Testis (tissue), 3 donors: ENCODE data around the gene TMEM141. TPM values are rescaled to one million over a fixed set of nuclear protein-coding genes. Genes with fewer than 3 reads are reported as not detected.

ENCODE experiments used
- DNase-seq: peaks from one replicate; pipeline ENCODE4 v3.0.0-alpha.2; 2019
- H3K27ac ChIP-seq, 2 donors: fragments of 200-600 bp; sonication (generic); one replicate each; pipeline ENCODE4 v1.5.1; 2019
- H3K27me3 ChIP-seq: fragments of 200-600 bp; sonication (generic); one replicate; pipeline ENCODE4 v1.5.1; 2019
- H3K36me3 ChIP-seq: fragments of 200-600 bp; sonication (generic); one replicate; pipeline ENCODE4 v1.5.1; 2017; ENCODE audit warnings: low read depth; ENCODE audit errors: missing control alignments
- H3K4me1 ChIP-seq: fragments of 200-600 bp; sonication (generic); one replicate; pipeline ENCODE4 v1.5.1; 2019
- H3K4me3 ChIP-seq, 2 donors: fragments of 200-600 bp; sonication (generic); one replicate each; pipeline ENCODE4 v1.5.1; 2017 to 2019
- H3K9me3 ChIP-seq: fragments of 200-600 bp; sonication (generic); one replicate; pipeline ENCODE4 v1.5.1; 2017
- CTCF ChIP-seq, 3 experiments: fragments of 450-650 bp in 2 of 3; fragments of 200-600 bp in 1 of 3; sonication (generic) in 1 of 3; IDR thresholded peaks; one replicate each; pipeline ENCODE4 v1.5.1; 2016 to 2019; ENCODE audit warnings: antibody characterized with exemption in 3 of 3, mild to moderate bottlenecking in 2 of 3, moderate library complexity in 1 of 3
- POLR2A ChIP-seq: fragments of 450-650 bp; IDR thresholded peaks from one replicate; pipeline ENCODE4 v1.6.1; 2017; ENCODE audit warnings: antibody characterized with exemption, mild to moderate bottlenecking, moderate library complexity
- WGBS, 2 donors: methylation state at CpG; one replicate each; pipeline ENCODE4 v1.1.5; 2018; 5-methylcytosine and 5-hydroxymethylcytosine counted together
- intact Hi-C: fragments of 100-400 bp; cut with DNase I; formaldehyde crosslinking; loops from one replicate; pipeline ENCODE4 v1.15.1; 2023; ENCODE audit warnings: low total_unique reads
- polyA plus RNA-seq: library from polyadenylated mRNA; stranded (reverse); fragments of 350-450 nt; fragmentation: Illumina TruSeq; extraction: RNeasy Lipid Tissue Mini Kit (QIAGEN cat#74804); gene quantifications from one replicate; pipeline ENCODE4 v1.2.3, GENCODE V29; 2014; ENCODE audit warnings: low read depth, low replicate concordance; ENCODE audit not compliant: insufficient read depth
- total RNA-seq, 2 donors: library from RNA; depleted of rRNA; stranded (reverse); fragments of >200 nt; gene quantifications; one replicate each; pipeline ENCODE4 v1.2.3, GENCODE V29; 2016

The TMEM141 gene
- total and polyA plus RNA-seq, 3 donors from 2014 or later, result 80.4 to 127 (median 108) TPM

- WGBS, 2 donors, result 3 to 7% methylated on average over 14 of the region's 14 CpGs
- intact Hi-C loops, result loop anchor here (5.0 kb wide), 1 partner anchor 134 kb away; the partner anchor contains the start of gene FBXW5
- Histone ChIP-seq H3K4me1 (peaks cover 12% of the 10 kb centered on the region), H3K27me3 (no peaks in the 10 kb centered on the region), H3K36me3 (no peaks in the 10 kb centered on the region), H3K27ac (peak overlapping the region; percentile 70 to 88), H3K4me3 (peak overlapping the region; percentile 75 to 94), H3K9me3 (no peaks in the 10 kb centered on the region)
- TF ChIP-seq POLR2A (no peak), CTCF (IDR thresholded peaks at IDR 0.05) (no peak)
- DNase-seq, result no peak
Measured at GRCh38 chr9:136808806-136809158, 17.6 kb downstream of the TMEM141 start.

- no peaks in the 10 kb centered on the region for H3K9me3 ChIP-seq
- 96 to 98% methylated on average over 13 of the region's 13 CpGs for WGBS, 2 donors
- H3K27me3 ChIP-seq, result no peaks in the 10 kb centered on the region
- no peak overlapping the region for H3K4me3 ChIP-seq
- H3K36me3 ChIP-seq, result no peaks in the 10 kb centered on the region
- no peak overlapping the region for H3K27ac ChIP-seq
- H3K4me1 ChIP-seq, result no peaks in the 10 kb centered on the region
- TF ChIP-seq CTCF (IDR thresholded peaks at IDR 0.05), result no peak
- DNase-seq, result no peak
- intact Hi-C loops, result no loop called here
Measured at GRCh38 chr9:136814725-136815421, 23.7 kb downstream of the TMEM141 start.

- Histone ChIP-seq H3K4me1 (no peaks in the 10 kb centered on the region), H3K36me3 (no peaks in the 10 kb centered on the region), H3K9me3 (no peaks in the 10 kb centered on the region), H3K4me3 (no peak overlapping the region), H3K27me3 (no peaks in the 10 kb centered on the region), H3K27ac (no peak overlapping the region)
- 0% methylated on average over 1 of the region's 1 CpG for WGBS, 2 donors
- no peak for DNase-seq
- intact Hi-C loops, result no loop called here
- TF ChIP-seq POLR2A (no peak), CTCF (IDR thresholded peaks at IDR 0.05) (no peak)
Measured at GRCh38 chr9:136815422-136815782, 24.3 kb downstream of the TMEM141 start.

GRCh38 chr9:136820971-136821825, 30.1 kb downstream of the TMEM141 start:
- TF ChIP-seq POLR2A, result no peak
- no peak for TF ChIP-seq CTCF (IDR thresholded peaks at IDR 0.05)
- peak overlapping the region; percentile 34 to 53 for H3K4me3 ChIP-seq
- no peaks in the 10 kb centered on the region for H3K9me3 ChIP-seq
- 3 to 27% methylated on average over 16 to 72 of the region's 83 CpGs for WGBS, 2 donors
- intact Hi-C loops, result no loop called here
- no peaks in the 10 kb centered on the region for H3K36me3 ChIP-seq
- H3K27ac ChIP-seq, result peak overlapping the region in 1 of 2 donors; percentile 59
- no peak for DNase-seq
- peaks cover 6% of the 10 kb centered on the region for H3K4me1 ChIP-seq
- H3K27me3 ChIP-seq, result no peaks in the 10 kb centered on the region
